Measurements from ENCODE around the gene DNAH10. TPM values are rescaled to one million over a fixed set of nuclear protein-coding genes. Genes with fewer than 3 reads are reported as not detected.

DNAH10 gene
- total and polyA plus RNA-seq, 2 of the 4 experiments (the other 2 are of a cell fraction), result 0.18 to 0.22 TPM

DNA sequence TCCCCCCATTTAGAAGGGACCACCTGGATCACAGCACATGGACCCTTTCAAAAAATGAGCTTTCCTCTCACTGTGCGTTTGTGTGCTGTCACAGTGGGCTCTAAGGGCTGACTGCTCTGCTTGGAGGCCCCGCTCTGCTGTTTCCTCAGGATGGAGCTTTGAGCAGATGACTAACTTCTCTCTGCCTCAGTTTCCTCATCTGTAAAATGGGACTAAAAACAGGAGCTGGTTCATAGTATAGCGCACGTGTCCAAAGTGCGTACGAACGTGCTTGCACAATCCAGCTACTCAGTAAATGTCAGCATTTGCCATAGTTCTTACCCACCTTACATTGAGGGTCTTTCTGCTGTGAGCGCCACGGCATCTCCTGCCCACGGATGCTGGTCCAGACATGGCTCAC lies 12.7 kb upstream of the DNAH10 start:
- H3K14ac ChIP-seq (replicated peaks; ENCODE audit: low read depth, low read length), result no peak overlapping the region
- no peak overlapping the region for H2AFZ ChIP-seq (replicated peaks; ENCODE audit: low read length, poor library complexity)
- dilution Hi-C loops (cut with HindIII; ENCODE audit: low sequenced_read_pairs, unreplicated experiment) (no loop called here), intact Hi-C loops (cut with micrococcal nuclease) (no loop called here), in situ Hi-C loops (cut with MboI; ENCODE audit: low sequenced_read_pairs) (no loop called here)
- no peak overlapping the region for H4K5ac ChIP-seq (ENCODE audit: low read depth, low read length)
- H2BK5ac ChIP-seq (ENCODE audit: low read depth, low read length, poor library complexity, severe bottlenecking), result no peak overlapping the region
- no peaks in the 10 kb centered on the region for H3K27me3 ChIP-seq (ENCODE audit: control insufficient read depth, insufficient read depth, low read length)
- H3K9me3 ChIP-seq (ENCODE audit: control insufficient read depth, insufficient read depth, low read length), result no peaks in the 10 kb centered on the region
- POLR2A ChIA-PET (ENCODE audit: unreplicated experiment), result interaction anchor here (0.5 kb wide), 1 partner anchor 54 kb away, joined by 4 read pairs; no protein-coding TSS in a partner anchor
- no peak overlapping the region for H3K23ac ChIP-seq (ENCODE audit: low read depth, low read length)
- no peak for ATAC-seq (ENCODE audit: low read depth)
- H2AK5ac ChIP-seq (ENCODE audit: low read depth, low read length), result no peak overlapping the region
- H4K20me1 ChIP-seq (ENCODE audit: insufficient read depth, low read length), result no peaks in the 10 kb centered on the region; the same call in 1 of the 2 replicates
- no peak overlapping the region for H3K18ac ChIP-seq (ENCODE audit: low read depth, low read length)
- CTCF ChIA-PET, result no interaction called here
- no peak overlapping the region for H3K56ac ChIP-seq (ENCODE audit: extremely low read depth, insufficient read depth, low read length)
- no peak overlapping the region for H3K4me3 ChIP-seq (ENCODE audit: insufficient read depth, low read depth, low read length)
- H3K9me1 ChIP-seq (ENCODE audit: insufficient read depth, low read length), result peaks cover 3% of the 10 kb centered on the region; the same call in 1 of the 2 replicates
- BruUV-seq (replicated peaks), result no TSS peak
- H3K4me2 ChIP-seq (ENCODE audit: low read depth, low read length), result no peak overlapping the region
- H4K91ac ChIP-seq (ENCODE audit: insufficient read depth, low read depth, low read length), result no peak overlapping the region
- H3K36me3 ChIP-seq (ENCODE audit: control insufficient read depth, insufficient read depth, low read length), result peaks cover 32% of the 10 kb centered on the region
- H2AK9ac ChIP-seq (replicated peaks; ENCODE audit: low read depth, low read length, poor library complexity), result no peak overlapping the region
- H3K4ac ChIP-seq (ENCODE audit: low read depth, low read length), result no peak overlapping the region
- peaks cover 0 to 3% of the 10 kb centered on the region in 2 experiments; a peak in 1 of 4 replicates for H3K79me1 ChIP-seq (ENCODE audit: low read depth in 1 of 2, low read length in 2 of 2)
- no peak overlapping the region for H2BK20ac ChIP-seq (ENCODE audit: low read depth, low read length)
- no peak overlapping the region for H2BK15ac ChIP-seq (ENCODE audit: low read depth, low read length)
- 0 out of 2 replicates have a peak, but pooled peaks cover 1% of the 10 kb centered on the region for H3K4me1 ChIP-seq (ENCODE audit: control insufficient read depth, insufficient read depth, low read length)
- no peak overlapping the region for H4K8ac ChIP-seq (ENCODE audit: low read depth in 2 of 2, low read length in 2 of 2)
- no peak overlapping the region for H2BK120ac ChIP-seq (ENCODE audit: low read depth, low read length)
- WGBS, 2 experiments (ENCODE audit: extremely low coverage in 2 of 2, insufficient read length in 1 of 2), result 98% methylated on average over 10 of the region's 10 CpGs; no CpG with 5 or more reads in 1 of the 2 experiments
- no peak overlapping the region for H3K27ac ChIP-seq (ENCODE audit: insufficient read depth, low read length)
- no peak for TF ChIP-seq RCOR1 (IDR thresholded peaks at IDR 0.05; ENCODE audit: insufficient replicate concordance, low read length)
- no peak for TF ChIP-seq RFX5 (IDR thresholded peaks at IDR 0.05; ENCODE audit: low read depth, low read length)
- no peak for DNase-seq
- H3K9ac ChIP-seq (ENCODE audit: low read depth, low read length), result no peak overlapping the region
